ENCODE measurements around the gene HIGD2A. TPM values are rescaled to one million over a fixed set of nuclear protein-coding genes. Genes with fewer than 3 reads are reported as not detected.

HIGD2A gene
- total RNA-seq, 2 donors from 2014 or later, result 20.1 to 44.1 TPM

MicroRNAs encoded within 50 kb of the gene (microRNA counts, 767-probe panel; counts per million panel counts)
- 0 to 736 counts per million in 2 donors for microRNA hsa-miR-1271-5p

Small RNAs within 50 kb of the gene (microRNA-seq; reads per million reads assigned to microRNA genes)
- 1.3 to 7.9 reads per million in 2 donors for gene MIR1271 (ENCODE audit: borderline number of aligned reads in 2 of 2, borderline replicate concordance in 2 of 2)

Small RNAs within 50 kb of the gene (small RNA-seq; reads per million reads assigned to genes)
- not detected for gene AC010297.1
- 0.33 reads per million for gene MIR1271

Other genes starting within 250 kb of the HIGD2A start
- gene SIMC1, start 150.3 kb upstream of the HIGD2A start, total RNA-seq, result 10 to 100 TPM; 10.4 to 21.8 TPM
- 100 to 1,000 TPM in 1 of 2 donors, 10 to 100 TPM in 1; 56.0 to 110 TPM for gene KIAA1191, start 27.0 kb upstream of the HIGD2A start, total RNA-seq
- gene ARL10, start 23.3 kb upstream of the HIGD2A start, total RNA-seq, result 1 to 10 TPM; 2.9 to 3.3 TPM
- gene NOP16, start 153 bp upstream of the HIGD2A start, total RNA-seq, result 10 to 100 TPM; 19.2 to 32.0 TPM
- gene CLTB, start 27.8 kb downstream of the HIGD2A start, total RNA-seq, result 10 to 100 TPM; 39.6 to 57.3 TPM
- gene FAF2, start 59.6 kb downstream of the HIGD2A start, total RNA-seq, result 10 to 100 TPM; 15.8 to 44.2 TPM
- gene RNF44, start 148.7 kb downstream of the HIGD2A start, total RNA-seq, result 10 to 100 TPM; 10.9 to 38.6 TPM
- 1 to 10 TPM in 1 of 2 donors, not detected in 1; 1.3 TPM for gene CDHR2, start 160.6 kb downstream of the HIGD2A start, total RNA-seq
- gene GPRIN1, start 221.4 kb downstream of the HIGD2A start, total RNA-seq, result 1 to 10 TPM in 1 of 2 donors, under 1 TPM in 1; 0.26 to 1.3 TPM
- gene SNCB, start 241.8 kb downstream of the HIGD2A start, total RNA-seq, result not detected
- gene EIF4E1B, start 241.9 kb downstream of the HIGD2A start, total RNA-seq, result 10 to 100 TPM in 1 of 2 donors, under 1 TPM in 1; 0.26 to 11.5 TPM

Measured in body of pancreas (tissue), 4 donors.